Measurements from ENCODE around the gene GOLIM4.

GOLIM4 gene

GRCh38 chr3:168124791-168125190 lies 29.1 kb upstream of the GOLIM4 start:
- H3K4me3 ChIP-seq (ENCODE audit: low read depth, low read length), result no peak overlapping the region
- no peak for TF ChIP-seq CTCF (IDR thresholded peaks at IDR 0.05; ENCODE audit: control insufficient read depth, extremely low read depth, insufficient read depth)
- DNase-seq (ENCODE audit: low read depth), result no peak

- no peak for DNase-seq (ENCODE audit: low read depth)
- no peak for TF ChIP-seq CTCF (IDR thresholded peaks at IDR 0.05; ENCODE audit: control insufficient read depth, extremely low read depth, insufficient read depth)
- H3K4me3 ChIP-seq (ENCODE audit: low read depth, low read length), result no peak overlapping the region
These were observed 28.6 kb upstream of the GOLIM4 start for GRCh38 chr3:168124291-168124690.

- TF ChIP-seq CTCF (IDR thresholded peaks at IDR 0.05; ENCODE audit: control insufficient read depth, extremely low read depth, insufficient read depth), result no peak
- DNase-seq (ENCODE audit: low read depth), result peak; percentile 46
- no peak overlapping the region for H3K4me3 ChIP-seq (ENCODE audit: low read depth, low read length)
These were observed 27.8 kb upstream of the GOLIM4 start for GRCh38 chr3:168123201-168124176.

- no peak overlapping the region for H3K4me3 ChIP-seq (ENCODE audit: low read depth, low read length)
- no peak for TF ChIP-seq CTCF (IDR thresholded peaks at IDR 0.05; ENCODE audit: control insufficient read depth, extremely low read depth, insufficient read depth)
- DNase-seq (ENCODE audit: low read depth), result no peak
These were observed 25.7 kb upstream of the GOLIM4 start for GRCh38 chr3:168121184-168122017.

- no peak for TF ChIP-seq CTCF (IDR thresholded peaks at IDR 0.05; ENCODE audit: control insufficient read depth, extremely low read depth, insufficient read depth)
- peak; percentile 76 for DNase-seq (ENCODE audit: low read depth)
- H3K4me3 ChIP-seq (ENCODE audit: low read depth, low read length), result no peak overlapping the region
These were observed 22.2 kb upstream of the GOLIM4 start for GRCh38 chr3:168117853-168118313.

GRCh38 chr3:168117059-168117458 lies 21.3 kb upstream of the GOLIM4 start:
- no peak for TF ChIP-seq CTCF (IDR thresholded peaks at IDR 0.05; ENCODE audit: control insufficient read depth, extremely low read depth, insufficient read depth)
- no peak for DNase-seq (ENCODE audit: low read depth)
- no peak overlapping the region for H3K4me3 ChIP-seq (ENCODE audit: low read depth, low read length)

All from LNCaP clone FGC (cell line).